ENCODE measurements around the gene NLRP10.
"Not testable (repeated sequence)": the region's sequence is repeated elsewhere in the genome, so short reads cannot be mapped to it uniquely, and the experiment has no call there.

The NLRP10 gene, protein sequence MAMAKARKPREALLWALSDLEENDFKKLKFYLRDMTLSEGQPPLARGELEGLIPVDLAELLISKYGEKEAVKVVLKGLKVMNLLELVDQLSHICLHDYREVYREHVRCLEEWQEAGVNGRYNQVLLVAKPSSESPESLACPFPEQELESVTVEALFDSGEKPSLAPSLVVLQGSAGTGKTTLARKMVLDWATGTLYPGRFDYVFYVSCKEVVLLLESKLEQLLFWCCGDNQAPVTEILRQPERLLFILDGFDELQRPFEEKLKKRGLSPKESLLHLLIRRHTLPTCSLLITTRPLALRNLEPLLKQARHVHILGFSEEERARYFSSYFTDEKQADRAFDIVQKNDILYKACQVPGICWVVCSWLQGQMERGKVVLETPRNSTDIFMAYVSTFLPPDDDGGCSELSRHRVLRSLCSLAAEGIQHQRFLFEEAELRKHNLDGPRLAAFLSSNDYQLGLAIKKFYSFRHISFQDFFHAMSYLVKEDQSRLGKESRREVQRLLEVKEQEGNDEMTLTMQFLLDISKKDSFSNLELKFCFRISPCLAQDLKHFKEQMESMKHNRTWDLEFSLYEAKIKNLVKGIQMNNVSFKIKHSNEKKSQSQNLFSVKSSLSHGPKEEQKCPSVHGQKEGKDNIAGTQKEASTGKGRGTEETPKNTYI

DNA sequence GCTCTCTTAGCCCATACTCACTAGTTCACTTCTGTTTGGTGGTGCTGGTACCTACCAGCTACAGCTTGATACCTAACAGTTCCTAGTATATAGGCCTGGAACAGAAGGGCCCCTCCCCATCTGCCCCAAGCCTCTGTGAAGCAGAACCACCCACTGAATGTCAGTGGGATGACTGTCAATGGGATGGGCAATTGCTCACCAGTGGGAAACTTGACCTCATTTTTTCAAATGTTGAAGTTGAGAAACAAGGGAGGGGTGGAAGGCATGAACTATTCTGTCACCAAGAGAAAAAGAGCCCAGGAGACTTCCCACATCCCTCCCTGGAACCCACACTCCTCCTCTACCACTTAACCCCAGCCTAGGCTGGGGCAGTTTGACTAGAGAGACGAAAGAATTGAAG, at the start of gene NLRP10:
TSS of gene NLRP10 (minus strand) at position 62 of the 400 bp plus-strand sequence. CDS start 1,952 bp downstream, outside the sequence.
- DNase-seq (ENCODE audit: low spot score), result no peak

DNA sequence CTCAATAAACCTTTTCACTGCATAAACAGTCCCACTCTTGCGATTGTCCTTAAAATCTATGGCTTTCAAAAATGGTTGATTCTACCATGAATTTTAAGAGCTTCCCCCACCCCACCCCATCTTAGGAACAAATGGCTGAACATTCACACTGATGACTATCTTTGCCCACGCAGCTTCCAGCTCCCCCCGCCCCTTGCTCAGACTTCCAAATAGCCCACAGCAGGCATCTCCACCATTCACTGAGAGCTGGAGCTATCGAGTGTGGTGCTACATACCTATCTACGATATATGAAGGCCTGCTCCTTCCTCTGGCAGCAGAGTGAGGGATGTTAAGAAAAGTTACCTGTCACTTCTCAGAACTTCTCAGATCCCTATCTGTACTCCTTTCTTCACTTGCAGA, 48.6 kb upstream of the NLRP10 start:
- no peak for DNase-seq (ENCODE audit: low spot score)

DNA sequence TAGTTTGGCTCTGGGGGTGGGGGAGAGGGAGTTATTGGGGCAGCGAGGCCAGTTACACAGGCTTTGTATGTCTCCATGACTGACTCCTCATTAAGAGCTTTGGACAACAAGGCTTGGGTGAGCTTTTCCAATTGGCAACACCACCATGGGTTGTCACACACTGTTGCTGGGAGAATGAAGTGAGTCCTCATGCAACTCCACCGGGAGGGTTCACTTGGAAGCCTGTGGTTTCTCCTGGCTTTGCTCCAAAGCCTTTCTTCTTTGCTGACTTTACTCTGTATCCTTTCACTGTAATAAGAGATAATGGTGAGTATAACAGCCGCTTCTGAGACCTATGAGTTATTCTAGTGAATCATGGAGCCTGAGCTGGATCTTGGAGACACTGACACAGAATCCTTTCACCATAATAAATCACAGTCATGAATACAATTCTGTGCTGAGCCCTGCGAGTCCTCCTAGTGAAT, 46.8 kb upstream of the NLRP10 start:
- no peak for DNase-seq (ENCODE audit: low spot score)

DNA sequence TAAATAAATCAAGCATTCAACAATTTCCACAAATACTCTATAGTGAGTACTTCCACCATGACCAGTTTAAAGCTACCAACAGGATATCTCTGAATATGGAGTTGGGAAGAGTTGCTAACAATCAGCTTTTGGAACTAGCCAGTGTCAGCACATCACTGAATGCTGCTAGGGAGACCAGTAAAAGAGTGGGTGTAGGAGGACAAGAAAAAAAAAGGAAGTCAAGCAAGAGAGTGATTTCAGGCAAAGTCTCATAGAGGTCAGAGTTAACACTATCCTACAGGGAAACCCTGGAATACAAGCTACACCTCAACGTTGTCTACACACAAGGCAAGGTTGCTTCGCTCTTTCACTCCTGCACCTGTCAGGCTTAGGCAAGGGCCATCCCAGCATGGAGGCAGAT, 46.1 kb upstream of the NLRP10 start:
- DNase-seq (ENCODE audit: low spot score), result no peak

DNA sequence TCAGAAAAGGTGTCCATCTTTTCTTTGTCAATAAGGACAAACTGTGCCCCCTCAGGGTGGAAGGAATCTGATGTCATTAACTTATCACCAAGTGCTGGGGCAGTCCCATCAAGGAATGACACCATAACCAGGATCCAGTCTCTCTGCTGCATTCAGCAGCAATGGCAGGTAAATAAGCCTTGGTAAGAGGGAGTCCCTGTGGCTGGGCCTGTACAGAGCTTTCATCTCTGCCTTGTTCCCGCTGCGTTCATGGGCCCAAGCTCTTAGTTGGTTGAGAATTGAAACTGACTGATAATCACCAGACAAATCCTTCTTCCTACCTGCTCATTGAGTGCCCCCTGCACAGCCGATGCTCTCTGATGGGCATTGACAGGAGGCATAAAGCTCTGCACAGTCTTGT, 44.6 kb upstream of the NLRP10 start:
- DNase-seq (ENCODE audit: low spot score), result no peak

DNA sequence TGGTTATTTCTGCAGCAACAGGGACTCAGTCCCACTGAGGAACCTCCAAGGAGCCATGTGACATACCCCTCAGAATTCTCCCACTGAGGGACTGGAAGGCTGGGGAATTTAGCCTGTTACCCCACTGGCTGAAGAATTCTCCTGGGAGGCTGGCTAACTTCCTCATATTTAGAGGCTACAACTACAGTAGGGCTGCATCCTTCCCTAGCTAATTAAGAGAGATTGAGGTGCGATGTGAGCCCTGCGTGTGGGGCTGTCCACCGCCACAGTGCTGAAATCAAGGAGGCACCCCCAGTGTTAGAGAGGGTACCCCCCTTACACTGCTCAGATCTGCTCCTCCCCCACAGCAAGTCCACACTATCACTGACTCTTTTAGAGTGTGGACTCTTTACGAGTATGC, 43.0 kb upstream of the NLRP10 start:
- DNase-seq (ENCODE audit: low spot score), result no peak

DNA sequence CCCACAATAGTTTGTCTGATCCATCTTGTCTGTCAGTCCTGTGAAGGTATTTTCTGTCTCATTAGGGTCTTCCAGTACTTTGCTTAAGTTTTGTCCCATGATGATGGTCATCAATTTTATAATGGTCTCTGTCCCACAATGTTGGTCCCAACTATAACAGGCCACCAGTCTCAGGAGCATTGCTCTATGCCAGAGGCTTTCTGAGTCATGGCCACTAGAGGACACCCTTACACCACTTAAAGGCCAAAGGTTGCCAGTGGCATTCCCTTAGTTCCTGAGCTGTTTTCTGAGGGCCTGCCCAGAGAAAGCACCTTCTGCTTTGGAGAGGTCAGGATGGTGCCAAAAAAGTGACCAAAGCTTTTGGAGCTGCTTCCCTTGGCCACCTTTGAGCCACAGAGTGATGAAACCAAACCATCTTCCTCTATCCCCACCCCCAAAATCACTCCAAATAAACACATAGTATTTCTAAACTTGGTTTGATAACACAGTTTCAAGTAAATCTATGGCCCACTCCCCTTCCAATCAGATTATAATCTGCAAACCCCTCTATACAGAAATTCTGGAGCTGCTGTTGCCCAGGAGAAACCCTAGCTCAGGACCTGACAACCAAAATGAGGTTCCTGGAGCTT, 41.2 kb upstream of the NLRP10 start:
- peak; percentile 64 for DNase-seq (ENCODE audit: low spot score)

DNA sequence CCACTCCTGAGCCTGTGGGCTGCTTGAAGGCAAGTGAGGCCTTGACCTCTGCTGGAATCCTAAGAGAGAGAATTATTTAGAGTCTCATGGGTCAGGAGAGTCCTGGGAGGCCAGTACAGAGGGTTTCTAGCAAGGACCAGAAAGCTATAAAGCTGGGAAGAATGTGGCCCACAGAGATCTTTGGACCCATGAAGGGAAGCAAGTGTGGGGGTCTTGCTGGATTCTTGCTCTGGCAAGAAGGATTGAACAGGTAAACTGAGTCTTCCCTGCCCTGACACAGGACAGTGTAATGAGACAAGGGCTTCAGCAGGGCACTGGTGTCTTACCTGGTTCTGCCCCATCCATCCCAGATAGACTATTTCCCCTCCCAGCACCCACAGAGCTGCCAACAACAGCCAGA, 40.3 kb upstream of the NLRP10 start:
- no peak for DNase-seq (ENCODE audit: low spot score)

DNA sequence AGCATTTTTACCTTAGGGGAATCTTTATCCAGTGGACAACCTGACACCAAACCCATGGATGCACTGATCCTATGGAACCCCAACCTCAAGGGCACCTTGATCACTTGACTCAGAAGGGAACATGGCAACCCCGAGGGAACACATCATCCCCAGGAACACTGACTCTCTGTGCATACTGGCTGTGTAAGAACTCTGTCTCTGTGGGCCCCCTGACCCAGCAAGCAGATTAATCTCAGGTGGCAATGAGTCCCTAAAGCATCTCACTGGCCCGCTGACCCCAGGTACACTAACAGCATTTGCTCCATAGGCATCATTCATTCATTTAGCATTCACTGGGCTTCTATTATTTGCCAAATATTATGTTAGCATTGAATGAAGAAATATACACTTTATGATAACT, 38.8 kb upstream of the NLRP10 start:
- DNase-seq (ENCODE audit: low spot score), result no peak

DNA sequence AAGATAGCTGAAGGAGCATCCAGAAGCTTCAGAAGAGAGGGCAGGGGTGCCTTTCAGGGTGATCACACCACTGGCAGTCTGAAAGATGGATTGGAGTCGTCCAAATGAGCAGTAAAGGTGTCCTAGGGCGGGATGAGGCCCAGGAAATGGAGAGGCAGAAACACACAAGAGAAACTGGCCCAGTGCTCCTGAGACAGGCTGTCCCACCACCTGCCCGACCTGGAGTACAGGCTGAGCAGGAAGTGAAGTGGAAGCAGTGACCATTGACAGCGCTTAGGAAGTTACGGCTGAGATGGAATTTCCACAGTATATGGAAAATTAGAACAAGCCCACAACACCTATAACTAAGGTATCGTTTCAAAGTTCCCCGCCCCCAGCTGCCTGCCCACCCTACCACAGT, 37.9 kb upstream of the NLRP10 start:
- no peak for DNase-seq (ENCODE audit: low spot score)

DNA sequence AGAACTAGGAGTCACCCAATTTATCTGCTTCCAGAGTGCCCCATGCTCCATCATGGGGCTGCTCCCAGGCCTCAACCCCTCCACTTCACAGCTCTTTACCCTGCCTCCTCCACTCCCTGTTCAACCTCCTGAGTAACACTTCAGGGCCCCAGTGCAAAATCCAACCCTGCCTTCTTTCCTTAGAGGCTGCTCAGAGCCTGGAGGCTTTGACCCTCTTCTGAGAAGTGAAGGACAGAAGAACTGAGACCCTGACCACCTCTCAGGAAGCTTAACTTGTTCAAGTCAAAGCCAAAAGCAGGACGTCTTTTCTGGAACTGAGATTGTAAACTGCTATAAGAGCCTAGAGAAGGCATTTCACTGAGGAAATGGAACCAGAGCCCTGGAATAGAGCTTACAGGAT, 37.4 kb upstream of the NLRP10 start:
- no peak for DNase-seq (ENCODE audit: low spot score)

DNA sequence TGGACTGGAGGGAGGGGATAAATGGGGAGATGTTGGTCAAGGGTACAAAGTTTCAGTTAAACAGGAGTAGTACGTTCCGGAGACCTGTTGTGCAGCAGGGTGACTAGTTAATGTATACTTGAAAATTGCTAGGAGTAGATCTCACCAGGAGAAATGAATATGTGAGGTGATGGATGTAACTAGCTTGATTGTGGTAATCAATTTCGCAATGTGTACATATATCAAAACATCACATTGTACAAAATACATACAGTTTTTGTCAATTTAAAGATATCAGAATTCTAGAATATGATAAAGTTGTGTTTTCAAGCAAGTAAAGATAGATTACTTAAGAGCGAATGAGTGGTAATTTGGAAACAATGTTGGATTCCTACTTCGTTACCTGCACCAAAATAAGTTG, 35.1 kb upstream of the NLRP10 start:
- DNase-seq (ENCODE audit: low spot score), result no peak

DNA sequence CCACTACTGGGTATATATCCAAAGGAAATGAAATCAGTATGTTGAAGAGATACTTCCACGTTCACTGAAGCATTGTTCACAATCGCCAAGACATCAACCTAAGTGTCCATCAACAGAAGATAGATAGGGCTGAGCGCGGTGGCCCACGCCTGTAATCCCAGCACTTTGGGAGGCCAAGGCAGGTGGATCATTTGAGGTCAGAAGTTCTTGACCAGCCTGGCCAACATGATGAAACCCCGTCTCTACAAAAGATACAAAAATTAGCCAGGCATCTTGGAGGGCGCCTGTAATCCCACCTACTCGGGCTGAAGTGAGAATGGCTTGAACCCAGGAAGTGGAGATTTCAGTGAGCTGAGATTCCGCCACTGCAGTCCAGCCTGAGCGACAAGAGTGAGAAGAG, 34.5 kb upstream of the NLRP10 start:
- no peak for DNase-seq (ENCODE audit: low spot score)

DNA sequence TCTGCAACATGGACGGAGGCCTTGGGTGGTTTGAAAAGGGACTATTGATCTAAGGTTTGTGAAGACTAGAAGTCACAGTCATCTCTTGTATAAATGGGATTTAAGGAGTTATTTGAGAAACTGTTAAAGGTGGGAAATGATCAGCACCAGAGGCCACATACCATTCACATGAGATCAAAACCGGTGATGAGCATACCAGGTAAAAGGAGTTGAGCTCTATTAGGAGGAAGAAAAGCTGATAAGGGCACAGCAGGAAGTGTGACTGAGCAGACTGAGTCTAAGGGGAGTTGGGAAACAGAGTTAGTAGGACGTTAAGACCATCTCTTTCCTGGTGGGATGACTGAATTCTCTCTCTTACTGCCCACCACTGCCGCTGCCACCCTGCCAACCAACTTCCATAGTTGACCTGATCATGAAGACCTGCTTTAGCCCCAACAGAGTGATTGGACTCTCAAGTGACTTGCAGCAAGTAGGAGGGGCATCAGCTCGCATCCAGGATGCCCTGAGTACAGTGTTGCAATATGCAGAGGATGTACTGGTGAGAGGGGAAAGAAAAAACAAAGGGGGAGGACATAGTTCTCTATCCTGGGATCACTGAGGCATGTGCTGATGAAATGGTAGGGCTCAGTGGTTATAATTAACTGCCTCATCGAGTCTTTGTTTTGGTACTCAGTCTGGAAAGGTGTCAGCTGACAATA, 29.5 kb upstream of the NLRP10 start:
- DNase-seq (ENCODE audit: low spot score), result no peak

DNA sequence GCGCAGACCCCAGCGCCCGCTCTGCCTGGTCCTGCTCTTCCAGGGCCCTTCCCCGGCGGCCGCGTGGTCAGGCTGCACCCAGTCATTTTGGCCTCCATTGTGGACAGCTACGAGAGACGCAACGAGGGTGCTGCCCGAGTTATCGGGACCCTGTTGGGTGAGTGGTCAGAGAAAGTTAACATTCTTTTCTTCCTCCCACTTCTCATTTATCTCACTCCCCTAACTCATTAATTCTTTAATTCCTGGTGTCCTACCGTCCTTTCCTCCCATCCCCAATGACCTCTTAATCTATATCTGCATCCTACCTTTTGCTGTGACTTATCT, 22.3 kb upstream of the NLRP10 start:
- DNase-seq (ENCODE audit: low spot score), result not testable (repeated sequence)

DNA sequence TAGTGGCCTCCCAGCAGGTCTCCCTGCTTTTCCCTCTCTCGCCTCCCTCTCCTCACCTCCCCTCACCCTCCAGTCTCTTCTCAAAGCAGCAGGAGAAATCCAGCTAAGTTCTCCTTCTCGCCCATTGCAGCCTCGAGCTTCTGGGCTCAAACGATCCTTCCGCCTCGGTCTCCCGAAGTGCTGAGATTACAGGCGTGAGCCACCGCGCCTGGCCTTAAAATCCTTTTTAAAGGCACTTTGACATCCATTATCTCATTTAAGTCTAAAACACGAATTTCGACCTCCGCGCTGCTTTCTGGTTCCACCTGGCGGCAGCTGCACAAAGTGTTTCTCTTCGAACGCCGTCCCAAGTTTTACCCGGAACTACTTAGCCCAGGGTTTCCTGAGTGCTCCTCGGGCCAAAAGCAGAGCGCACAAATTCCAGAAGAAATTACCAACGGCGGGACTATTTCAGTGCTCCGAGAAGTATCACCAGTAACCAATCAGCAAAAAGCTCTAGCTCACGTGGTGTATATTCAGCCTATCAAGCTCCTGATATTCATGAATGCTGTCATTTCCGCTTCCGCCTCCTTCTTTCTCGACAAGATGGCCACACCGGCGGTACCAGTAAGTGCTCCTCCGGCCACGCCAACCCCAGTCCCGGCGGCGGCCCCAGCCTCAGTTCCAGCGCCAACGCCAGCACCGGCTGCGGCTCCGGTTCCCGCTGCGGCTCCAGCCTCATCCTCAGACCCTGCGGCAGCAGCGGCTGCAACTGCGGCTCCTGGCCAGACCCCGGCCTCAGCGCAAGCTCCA, 21.7 kb upstream of the NLRP10 start, which contains the start of gene EIF3F:
TSS of gene EIF3F (plus strand) at position 570 of the 792 bp plus-strand sequence. CDS start at position 586, 16 bp downstream.
- DNase-seq (ENCODE audit: low spot score), result peak; percentile 79

DNA sequence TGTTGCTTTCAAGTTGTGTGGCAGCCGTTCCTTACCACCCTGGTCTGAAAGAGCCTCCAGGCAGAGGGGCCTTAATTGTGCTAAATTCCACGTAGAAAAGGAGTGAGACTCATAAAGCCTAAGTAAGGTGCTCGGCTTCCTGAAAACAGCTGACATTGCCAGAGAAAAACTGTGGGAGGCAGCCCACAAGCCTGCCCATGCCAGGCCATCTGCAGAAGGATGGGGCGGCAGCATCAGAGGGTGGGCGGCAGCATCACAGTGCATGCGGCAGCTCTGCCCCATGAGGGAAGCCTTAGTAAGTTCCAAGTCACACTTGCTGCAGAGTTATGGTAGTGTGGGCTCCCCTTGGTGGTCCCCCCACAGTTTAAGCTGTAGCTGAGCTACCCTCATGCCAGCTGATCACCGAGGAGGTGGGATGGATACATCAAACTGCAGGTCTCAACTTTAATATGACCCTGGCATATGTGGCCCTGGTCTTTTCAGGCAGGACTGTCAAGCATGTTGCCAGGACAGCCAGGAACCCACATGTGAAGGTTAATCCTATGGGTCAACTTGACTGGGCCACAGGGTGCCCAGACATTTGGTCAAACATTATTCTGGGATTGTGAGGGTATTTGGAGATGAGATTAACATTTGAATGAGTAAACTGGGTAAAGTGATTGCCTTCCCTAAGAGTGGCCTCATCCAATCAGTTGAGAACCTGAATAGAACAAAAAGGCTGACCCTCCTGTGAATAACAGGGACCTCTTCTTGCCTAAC, 18.8 kb upstream of the NLRP10 start:
- DNase-seq (ENCODE audit: low spot score), result no peak

DNA sequence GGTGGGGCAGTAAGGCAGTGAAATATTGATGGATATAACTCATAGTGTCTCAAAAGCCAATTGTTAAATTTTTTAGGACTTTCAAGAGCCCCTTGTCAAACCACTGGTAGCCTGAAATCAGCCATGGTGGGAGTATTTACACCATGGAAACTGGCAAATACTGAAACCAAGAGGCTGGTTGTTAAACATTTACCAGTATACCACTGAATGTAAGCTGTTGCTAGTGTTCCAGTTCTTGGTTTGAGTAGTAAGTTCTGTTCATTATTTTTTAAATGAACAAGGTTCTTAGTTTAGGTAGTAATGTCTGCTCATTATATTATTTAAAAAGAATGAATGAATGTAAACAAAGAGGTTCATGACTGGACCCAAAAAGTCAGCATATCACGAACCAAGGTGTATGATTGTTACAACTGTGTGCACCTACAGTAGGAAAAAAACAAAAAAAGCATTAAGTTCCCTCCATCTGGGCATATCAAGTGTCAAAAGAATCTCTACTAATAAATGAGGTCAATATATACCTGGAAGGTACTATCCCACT, 17.4 kb upstream of the NLRP10 start:
- DNase-seq (ENCODE audit: low spot score), result no peak

DNA sequence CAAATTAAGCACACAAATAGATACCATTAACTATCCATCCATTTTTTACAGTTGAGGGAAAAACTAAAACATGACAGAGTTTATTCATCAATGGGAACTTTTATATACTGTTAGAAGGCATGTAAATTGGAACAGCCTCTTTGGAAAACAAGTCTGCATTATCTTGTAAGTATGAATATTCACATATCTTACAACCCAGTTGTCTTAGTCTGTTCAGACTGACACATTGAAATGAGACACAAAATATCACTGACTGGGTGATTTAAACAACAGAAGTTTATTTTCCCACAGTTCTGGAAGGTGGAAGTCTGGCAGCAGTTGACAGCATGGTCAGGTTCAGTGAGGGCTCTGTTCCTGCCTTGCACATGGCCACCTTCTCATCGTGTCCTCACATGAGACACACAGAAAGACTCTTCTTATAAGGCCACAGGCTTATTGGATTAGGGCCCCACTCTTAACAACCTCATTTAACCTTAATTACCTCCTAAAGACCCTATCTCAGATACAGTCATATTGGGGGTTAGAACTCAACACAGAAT, 16.4 kb upstream of the NLRP10 start:
- no peak for DNase-seq (ENCODE audit: low spot score)

DNA sequence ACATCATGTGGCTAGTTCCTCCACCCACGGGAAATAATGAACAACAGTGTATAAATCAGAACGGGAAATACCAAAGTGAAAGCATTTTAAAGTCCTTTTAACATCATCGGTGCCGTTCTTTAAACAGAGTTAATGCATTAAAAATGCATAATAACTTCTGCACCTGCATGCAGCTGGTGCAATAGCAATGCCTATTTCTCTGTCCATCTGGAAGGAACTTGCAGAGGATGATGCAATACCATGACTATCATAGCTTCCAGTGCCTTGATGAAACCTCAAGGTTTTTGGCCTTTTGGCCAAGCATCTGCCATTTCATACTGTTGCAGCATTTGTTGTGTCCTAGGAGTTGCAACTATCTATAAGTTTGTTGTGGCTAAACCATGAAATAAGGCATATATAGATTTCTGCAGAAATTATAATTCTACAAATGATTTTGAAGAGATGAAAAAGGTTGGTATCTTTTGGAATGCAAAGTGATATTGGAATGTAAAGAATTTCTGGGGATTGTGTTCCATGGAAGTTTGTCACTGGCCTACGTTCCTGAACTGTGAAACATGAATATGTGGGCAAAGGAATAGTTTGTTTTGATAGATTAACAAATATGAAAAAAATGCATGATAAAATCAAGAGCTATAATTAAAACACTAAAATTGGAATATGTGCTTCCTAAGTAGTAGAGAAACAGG, 12.1 kb upstream of the NLRP10 start:
- DNase-seq (ENCODE audit: low spot score), result no peak
